Ishikawa (cell line): Measurements from ENCODE around the gene TMEM129.
A peak's percentile ranks its signal among the peaks of the same experiment; 100 is the strongest.

Experiments used
- CEBPB ChIP-seq: IDR thresholded peaks from 2 replicates; pipeline ENCODE4 v1.6.1; 2012
- EGR1 ChIP-seq: IDR thresholded peaks from 2 replicates; pipeline ENCODE4 v1.6.1; 2012
- EP300 ChIP-seq: IDR thresholded peaks from 2 replicates; pipeline ENCODE4 v1.6.1; 2012; ENCODE audit warnings: borderline replicate concordance
- FOXM1 ChIP-seq: IDR thresholded peaks from 2 replicates; pipeline ENCODE4 v1.6.1; 2012; ENCODE audit warnings: low read depth, borderline replicate concordance
- NFIC ChIP-seq: IDR thresholded peaks from 2 replicates; pipeline ENCODE4 v1.6.1; 2012
- TAF1 ChIP-seq: IDR thresholded peaks from 2 replicates; pipeline ENCODE4 v1.6.1; 2012; ENCODE audit warnings: low read depth, mild to moderate bottlenecking
- USF1 ChIP-seq: IDR thresholded peaks from 2 replicates; pipeline ENCODE4 v1.6.1; 2012
- ZBTB7A ChIP-seq: IDR thresholded peaks from 2 replicates; pipeline ENCODE4 v1.6.1; 2012; ENCODE audit warnings: low read depth
- TF ChIP-seq, protein P1 (sequence below): IDR thresholded peaks from 2 replicates; pipeline ENCODE4 v1.6.1; 2012; ENCODE audit warnings: low read depth, mild to moderate bottlenecking

DNA sequence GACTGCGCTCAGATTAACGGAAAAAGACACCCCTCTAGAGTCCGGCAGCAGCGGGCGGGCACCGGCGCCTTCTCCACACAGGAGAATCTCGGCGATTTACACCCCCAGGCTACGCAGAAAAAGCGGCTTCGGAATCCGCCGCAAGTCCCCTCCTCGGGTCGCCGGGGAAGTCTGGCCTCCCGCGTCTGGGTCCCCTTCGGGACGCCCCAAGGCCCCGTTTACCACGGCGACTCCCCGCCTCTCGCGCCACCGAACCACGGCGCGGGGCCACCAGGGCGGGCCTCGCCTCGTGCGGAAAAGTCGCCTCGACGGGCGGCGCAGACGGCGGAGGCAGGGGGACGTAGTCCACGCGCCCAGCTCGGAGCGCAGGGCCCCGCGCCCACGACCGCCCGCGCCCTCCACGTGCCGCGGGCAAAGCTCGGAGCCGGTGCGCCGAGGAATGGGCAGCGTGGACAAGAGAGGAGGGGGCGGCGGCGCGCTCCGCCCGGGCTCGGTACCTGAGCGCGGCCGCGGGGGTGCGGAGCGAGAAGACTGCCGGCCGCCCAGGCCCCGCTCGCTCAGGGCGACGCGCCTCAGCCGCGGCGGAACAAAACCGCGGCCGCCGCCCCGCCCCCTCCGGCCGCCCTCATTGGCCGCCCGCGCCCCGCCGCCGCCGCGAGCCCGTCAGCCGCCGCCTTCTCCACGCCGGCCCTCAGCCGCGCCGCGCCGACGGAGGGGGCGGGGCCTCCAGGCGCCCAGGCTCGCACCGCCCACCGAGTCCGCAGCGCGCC, 37.2 kb downstream of the TMEM129 start, which contains the start of gene FAM53A:
- TF ChIP-seq TAF1 (no peak), CEBPB (no peak), EP300 (no peak), EGR1 (no peak), USF1 (no peak), FOXM1 (no peak), ZBTB7A (0 out of 2 replicates have a peak, but pooled peaks have one; percentile 45), NFIC (no peak)
- TF ChIP-seq, protein P1, sequence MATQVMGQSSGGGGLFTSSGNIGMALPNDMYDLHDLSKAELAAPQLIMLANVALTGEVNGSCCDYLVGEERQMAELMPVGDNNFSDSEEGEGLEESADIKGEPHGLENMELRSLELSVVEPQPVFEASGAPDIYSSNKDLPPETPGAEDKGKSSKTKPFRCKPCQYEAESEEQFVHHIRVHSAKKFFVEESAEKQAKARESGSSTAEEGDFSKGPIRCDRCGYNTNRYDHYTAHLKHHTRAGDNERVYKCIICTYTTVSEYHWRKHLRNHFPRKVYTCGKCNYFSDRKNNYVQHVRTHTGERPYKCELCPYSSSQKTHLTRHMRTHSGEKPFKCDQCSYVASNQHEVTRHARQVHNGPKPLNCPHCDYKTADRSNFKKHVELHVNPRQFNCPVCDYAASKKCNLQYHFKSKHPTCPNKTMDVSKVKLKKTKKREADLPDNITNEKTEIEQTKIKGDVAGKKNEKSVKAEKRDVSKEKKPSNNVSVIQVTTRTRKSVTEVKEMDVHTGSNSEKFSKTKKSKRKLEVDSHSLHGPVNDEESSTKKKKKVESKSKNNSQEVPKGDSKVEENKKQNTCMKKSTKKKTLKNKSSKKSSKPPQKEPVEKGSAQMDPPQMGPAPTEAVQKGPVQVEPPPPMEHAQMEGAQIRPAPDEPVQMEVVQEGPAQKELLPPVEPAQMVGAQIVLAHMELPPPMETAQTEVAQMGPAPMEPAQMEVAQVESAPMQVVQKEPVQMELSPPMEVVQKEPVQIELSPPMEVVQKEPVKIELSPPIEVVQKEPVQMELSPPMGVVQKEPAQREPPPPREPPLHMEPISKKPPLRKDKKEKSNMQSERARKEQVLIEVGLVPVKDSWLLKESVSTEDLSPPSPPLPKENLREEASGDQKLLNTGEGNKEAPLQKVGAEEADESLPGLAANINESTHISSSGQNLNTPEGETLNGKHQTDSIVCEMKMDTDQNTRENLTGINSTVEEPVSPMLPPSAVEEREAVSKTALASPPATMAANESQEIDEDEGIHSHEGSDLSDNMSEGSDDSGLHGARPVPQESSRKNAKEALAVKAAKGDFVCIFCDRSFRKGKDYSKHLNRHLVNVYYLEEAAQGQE = no peak
